T-helper 1 cell treated with Interleukin-12 subunit alpha and Interleukin-12 subunit beta and Interleukin-4 antibody, amounts not matched to agents 30 μg/mL and 1 μg/mL, for 36 hours (primary cell): Measurements from ENCODE around the gene GJA10.
"Not testable (repeated sequence)": the region's sequence is repeated elsewhere in the genome, so short reads cannot be mapped to it uniquely, and the experiment has no call there.

Experiments
- H3K27ac Mint-ChIP-seq: one replicate; pipeline ENCODE4 v1.8.0; 2021; ENCODE audit warnings: mild to moderate bottlenecking, mixed read lengths
- H3K27me3 Mint-ChIP-seq: one replicate; pipeline ENCODE4 v1.8.0; 2021; ENCODE audit warnings: low read depth, mixed read lengths
- H3K36me3 Mint-ChIP-seq: one replicate; pipeline ENCODE4 v1.8.0; 2021; ENCODE audit warnings: low read depth, mixed read lengths
- H3K4me1 Mint-ChIP-seq: one replicate; pipeline ENCODE4 v1.8.0; 2021; ENCODE audit warnings: low read depth, mixed read lengths
- H3K4me3 Mint-ChIP-seq: one replicate; pipeline ENCODE4 v1.8.0; 2021; ENCODE audit warnings: mild to moderate bottlenecking, moderate library complexity, mixed read lengths
- H3K9me3 Mint-ChIP-seq: one replicate; pipeline ENCODE4 v1.8.0; 2021; ENCODE audit warnings: mixed read lengths

The GJA10 gene

DNA sequence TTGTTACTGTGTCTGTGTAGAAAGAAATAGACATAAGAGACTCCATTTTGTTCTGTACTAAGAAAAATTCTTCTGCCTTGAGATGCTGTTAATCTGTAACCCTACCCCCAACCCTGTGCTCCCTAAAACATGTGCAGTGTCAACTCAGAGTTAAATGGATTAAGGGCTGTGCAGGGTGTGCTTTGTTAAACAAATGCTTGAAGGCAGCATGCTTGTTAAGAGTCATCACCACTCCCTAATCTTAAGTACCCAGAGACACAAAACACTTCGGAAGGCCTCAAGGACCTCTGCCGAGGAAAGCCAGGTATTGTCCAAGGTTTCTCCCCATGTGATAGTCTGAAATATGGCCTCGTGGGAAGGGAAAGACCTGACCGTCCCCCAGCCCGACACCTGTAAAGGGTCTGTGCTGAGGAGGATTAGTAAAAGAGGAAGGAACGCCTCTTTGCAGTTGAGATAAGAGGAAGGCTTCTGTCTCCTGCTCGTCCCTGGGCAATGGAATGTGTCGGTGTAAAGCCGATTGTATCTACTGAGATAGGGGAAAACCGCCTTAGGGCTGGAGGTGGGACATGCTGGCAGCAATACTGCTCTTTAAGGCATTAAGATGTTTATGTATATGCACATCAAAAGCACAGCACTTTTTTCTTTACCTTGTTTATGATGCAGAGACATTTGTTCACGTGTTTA lies 3.3 kb upstream of the GJA10 start:
- H3K4me1 Mint-ChIP-seq, H3K27ac Mint-ChIP-seq, H3K4me3 Mint-ChIP-seq, H3K36me3 Mint-ChIP-seq, H3K9me3 Mint-ChIP-seq: not testable (repeated sequence)
- H3K27me3 Mint-ChIP-seq, result peaks cover 37% of the 10 kb centered on the region

DNA sequence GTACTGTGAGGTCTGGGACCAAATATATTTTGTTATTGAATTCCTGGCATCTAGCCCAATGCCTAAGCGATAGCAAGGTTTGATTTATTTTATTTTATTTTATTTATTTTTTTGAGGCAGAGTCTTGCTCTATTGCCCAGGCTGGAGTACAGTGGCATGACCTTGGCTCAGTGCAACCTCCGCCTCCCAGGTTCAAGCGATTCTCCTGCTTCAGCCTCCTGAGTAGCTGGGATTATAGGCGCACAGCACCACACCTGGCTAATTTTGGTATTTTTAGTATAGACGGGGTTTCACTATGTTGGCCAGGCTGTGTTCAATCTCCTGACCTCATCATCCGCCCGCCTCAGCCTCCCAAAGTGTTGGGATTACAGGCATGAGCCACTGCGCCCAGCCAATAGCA lies 1.7 kb upstream of the GJA10 start:
- H3K4me1 Mint-ChIP-seq, H3K9me3 Mint-ChIP-seq, H3K4me3 Mint-ChIP-seq, H3K27ac Mint-ChIP-seq, H3K36me3 Mint-ChIP-seq: not testable (repeated sequence)
- peaks cover 42% of the 10 kb centered on the region for H3K27me3 Mint-ChIP-seq

DNA sequence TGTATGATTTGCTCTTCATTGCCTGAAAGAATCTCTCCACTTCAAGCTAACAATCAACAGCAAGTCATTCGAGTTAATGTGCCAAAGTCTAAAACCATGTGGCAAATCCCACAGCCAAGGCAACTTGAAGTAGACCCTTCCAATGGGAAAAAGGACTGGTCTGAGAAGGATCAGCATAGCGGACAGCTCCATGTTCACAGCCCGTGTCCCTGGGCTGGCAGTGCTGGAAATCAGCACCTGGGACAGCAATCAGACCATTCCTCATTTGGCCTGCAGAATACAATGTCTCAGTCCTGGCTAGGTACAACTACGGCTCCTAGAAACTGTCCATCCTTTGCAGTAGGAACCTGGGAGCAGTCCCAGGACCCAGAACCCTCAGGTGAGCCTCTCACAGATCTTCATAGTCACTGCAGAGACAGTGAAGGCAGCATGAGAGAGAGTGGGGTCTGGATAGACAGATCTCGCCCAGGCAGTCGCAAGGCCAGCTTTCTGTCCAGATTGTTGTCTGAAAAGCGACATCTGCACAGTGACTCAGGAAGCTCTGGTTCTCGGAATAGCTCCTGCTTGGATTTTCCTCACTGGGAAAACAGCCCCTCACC lies 1.1 kb downstream of the GJA10 start:
- Mint-ChIP-seq H3K27me3 (peaks cover 33% of the 10 kb centered on the region), H3K4me3 (no peak overlapping the region), H3K27ac (no peak overlapping the region), H3K4me1 (peaks cover 4% of the 10 kb centered on the region), H3K9me3 (no peaks in the 10 kb centered on the region), H3K36me3 (no peaks in the 10 kb centered on the region)

DNA sequence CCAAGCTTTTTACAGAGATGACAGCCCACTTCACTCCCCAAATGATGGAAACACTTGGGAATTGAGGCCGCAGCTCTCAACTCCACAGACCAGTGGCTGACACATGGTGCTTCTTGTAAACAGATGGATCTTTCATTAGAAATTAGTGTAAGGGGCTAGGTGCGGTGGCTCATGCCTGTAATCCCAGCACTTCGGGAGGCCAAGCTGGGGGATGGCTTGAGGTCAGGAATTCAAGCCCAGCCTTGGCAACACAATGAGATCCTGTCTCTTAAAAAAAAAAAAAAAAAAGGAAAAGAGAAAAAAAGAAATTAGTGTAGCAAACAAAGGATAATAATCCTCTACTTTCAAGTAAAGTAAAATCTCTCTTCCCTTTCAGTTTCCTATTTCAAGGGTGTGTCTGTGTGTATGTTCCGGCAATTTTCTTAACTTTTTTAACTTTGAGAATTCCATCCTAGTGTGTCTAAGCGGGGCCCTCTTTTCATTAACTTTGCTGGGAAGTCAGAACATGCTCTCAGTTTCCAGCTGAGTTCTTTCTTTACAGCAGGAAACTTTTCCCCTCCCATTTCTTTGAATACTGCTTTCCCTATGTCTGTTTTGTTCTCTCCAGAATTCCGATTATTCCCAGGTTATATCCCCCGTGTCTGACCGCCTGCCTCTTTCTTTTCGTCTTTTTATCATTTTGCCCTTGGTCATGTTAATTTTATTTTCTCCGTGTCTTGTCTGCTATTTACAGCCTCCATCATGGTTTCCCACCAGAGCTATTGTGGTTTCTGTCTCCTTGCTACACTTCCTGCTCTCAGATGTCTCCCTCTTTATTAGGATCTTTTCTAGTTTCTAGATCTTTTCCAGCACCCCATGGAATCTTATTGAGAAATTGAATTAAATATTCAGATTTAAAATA lies 16.0 kb downstream of the GJA10 start:
- H3K4me1 Mint-ChIP-seq, H3K36me3 Mint-ChIP-seq, H3K27ac Mint-ChIP-seq, H3K9me3 Mint-ChIP-seq: not testable (repeated sequence)
- Mint-ChIP-seq H3K27me3 (peaks cover 18% of the 10 kb centered on the region), H3K4me3 (peak overlapping the region; percentile 25)

DNA sequence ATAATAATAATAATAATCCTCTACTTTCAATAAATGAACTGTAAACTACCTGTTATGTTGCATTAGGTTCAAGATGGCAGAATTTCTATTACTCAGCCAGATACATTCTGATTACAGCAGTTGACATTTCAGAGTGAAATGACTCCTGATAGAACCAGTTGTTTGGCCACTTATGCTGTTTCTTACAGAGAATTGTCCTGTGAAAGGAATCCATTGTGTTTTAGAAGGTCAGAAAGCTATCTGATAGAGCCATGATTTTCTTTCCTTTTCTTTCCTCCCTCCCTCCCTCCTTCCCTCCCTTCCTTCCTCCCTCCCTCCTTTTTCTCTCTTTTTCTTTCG lies 16.6 kb downstream of the GJA10 start:
- no peaks in the 10 kb centered on the region for H3K36me3 Mint-ChIP-seq
- H3K4me1 Mint-ChIP-seq, result no peaks in the 10 kb centered on the region
- H3K4me3 Mint-ChIP-seq, result no peak overlapping the region
- H3K9me3 Mint-ChIP-seq, result peaks cover 3% of the 10 kb centered on the region
- peaks cover 14% of the 10 kb centered on the region for H3K27me3 Mint-ChIP-seq
- no peak overlapping the region for H3K27ac Mint-ChIP-seq

DNA sequence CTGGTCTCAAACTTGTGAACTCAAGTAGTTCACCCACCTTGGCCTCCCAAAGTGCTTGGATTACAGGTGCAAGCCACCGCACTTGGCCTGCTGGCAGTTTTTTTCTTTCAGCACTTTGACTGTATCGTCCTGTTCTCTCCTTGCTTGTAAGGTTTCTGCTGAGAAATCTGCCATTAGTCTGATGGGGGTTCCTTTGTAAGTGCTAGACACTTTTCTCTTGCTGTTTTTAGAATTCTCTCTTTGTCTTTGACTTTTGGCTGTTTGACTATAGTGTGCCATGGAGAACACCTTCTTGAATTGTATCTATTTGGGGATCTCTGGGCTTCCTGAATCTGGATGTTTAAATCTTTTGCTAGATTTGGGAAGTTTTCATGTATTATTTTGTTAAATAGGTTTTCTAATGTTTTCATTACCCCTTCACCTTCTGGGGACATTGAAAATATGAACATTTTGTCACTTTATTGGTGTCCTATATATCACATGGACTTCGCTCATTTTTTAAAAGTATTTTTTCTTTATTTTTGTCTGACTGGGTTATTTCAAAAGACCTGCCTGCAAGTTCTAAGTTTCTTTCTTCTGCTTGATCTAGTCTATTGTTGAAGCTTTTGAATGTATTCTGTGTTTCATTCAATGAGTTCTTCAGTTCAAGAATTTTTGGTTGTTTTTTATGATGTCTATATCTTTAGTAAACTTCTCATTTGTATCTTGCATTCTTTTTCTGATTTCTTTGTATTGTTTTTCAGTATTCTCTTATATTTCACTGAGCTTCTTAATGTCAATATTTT lies 22.1 kb downstream of the GJA10 start:
- H3K4me3 Mint-ChIP-seq, result no peak overlapping the region
- H3K9me3 Mint-ChIP-seq, result peaks cover 24% of the 10 kb centered on the region
- no peaks in the 10 kb centered on the region for H3K4me1 Mint-ChIP-seq
- H3K27me3 Mint-ChIP-seq, result peaks cover 11% of the 10 kb centered on the region
- H3K36me3 Mint-ChIP-seq, result peaks cover 8% of the 10 kb centered on the region
- no peak overlapping the region for H3K27ac Mint-ChIP-seq

DNA sequence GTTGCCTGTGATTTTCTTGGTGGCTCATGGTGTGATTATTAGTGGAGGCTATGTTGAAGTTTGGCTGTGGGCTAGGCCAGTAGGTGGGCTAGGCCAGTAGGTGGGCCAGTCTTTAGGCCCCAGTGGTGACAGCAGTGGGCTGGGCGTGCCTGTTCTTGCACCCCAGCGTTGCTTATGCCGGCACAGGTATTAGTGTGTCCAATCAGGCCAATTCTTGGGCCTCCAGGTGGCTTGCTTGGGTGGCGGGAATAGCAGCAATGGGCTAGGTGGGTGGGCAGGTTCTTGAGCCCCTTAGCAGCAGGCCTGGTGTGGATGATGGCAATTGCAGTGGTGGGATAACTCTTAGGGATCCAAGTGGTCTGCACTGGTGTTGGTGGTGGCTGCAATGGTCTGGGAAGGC lies 22.9 kb downstream of the GJA10 start:
- Mint-ChIP-seq H3K4me3 (no peak overlapping the region), H3K36me3 (peaks cover 8% of the 10 kb centered on the region), H3K27me3 (peaks cover 11% of the 10 kb centered on the region), H3K9me3 (peaks cover 24% of the 10 kb centered on the region), H3K4me1 (no peaks in the 10 kb centered on the region), H3K27ac (no peak overlapping the region)

DNA sequence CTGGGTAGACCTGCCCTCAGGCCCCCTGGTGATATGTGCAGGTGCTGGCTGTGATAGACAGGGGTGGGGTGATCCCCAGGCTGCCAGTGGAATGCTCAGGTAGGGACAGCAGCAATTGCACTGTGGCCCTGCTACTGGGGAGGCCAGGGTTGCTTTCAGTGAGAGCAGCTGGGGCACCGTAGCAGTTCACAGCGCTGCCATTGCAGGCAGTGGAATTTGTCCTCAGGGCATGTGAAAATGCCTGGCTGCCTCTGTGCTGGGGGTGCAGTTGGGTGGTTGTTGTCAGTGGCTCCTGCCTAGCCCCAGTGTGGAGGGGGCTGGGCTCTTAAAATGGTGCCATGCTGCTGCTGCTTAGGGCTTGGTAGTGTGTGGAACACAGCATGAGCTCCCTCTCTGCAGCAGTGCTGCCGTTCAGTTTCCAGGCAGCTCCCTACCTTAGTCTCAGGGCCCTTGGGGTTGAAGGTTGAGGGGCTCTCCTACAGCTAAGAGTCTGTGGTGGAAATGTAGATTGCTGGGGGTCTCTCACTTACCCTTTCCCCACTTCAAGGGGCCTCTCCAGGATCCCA lies 23.6 kb downstream of the GJA10 start:
- no peak overlapping the region for H3K4me3 Mint-ChIP-seq
- peaks cover 24% of the 10 kb centered on the region for H3K9me3 Mint-ChIP-seq
- no peak overlapping the region for H3K27ac Mint-ChIP-seq
- no peaks in the 10 kb centered on the region for H3K4me1 Mint-ChIP-seq
- H3K27me3 Mint-ChIP-seq, result peaks cover 11% of the 10 kb centered on the region
- H3K36me3 Mint-ChIP-seq, result peaks cover 8% of the 10 kb centered on the region

DNA sequence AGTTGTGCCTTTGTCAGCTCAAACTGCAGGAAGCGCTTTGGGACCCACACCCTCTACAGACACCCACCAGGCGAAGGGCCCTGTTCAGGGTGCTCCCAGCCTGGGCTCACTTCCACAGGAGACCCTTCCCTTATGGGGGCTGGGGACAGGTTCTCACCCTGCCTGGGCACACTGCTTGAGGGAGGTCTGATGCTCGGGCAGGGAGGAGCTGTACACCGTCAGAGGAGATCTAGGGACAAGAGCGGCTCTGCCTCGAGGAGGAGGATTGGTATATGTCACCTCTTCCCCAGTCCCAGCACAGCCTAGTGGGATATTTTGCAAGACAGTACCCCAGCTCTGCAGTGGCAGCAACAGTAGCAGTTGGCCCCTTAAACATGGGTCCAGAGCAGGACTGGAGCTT lies 26.9 kb downstream of the GJA10 start:
- H3K27me3 Mint-ChIP-seq, result peaks cover 6% of the 10 kb centered on the region
- H3K4me3 Mint-ChIP-seq, result no peak overlapping the region
- H3K27ac Mint-ChIP-seq, result peak overlapping the region; percentile 41
- peaks cover 3% of the 10 kb centered on the region for H3K4me1 Mint-ChIP-seq
- H3K36me3 Mint-ChIP-seq, result peaks cover 8% of the 10 kb centered on the region
- peaks cover 19% of the 10 kb centered on the region for H3K9me3 Mint-ChIP-seq

DNA sequence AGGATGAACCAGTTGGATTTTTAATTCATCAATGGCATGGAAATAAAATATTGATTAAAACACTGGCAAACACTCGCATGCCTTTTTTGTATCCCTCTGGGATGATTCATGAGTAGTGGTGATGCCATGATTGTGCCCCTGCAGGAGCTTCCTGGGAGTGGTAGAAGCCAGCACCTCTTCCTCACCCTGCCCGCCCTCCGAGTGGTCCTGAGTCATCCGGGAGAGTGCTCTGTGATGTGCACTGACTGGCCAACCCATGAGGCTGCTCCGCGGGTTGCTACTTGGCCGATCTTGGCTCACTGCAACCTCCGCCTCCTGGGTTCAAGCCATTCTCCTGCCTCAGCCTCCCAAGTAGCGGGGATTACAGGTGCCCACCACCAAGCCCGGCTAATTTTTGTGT lies 27.4 kb downstream of the GJA10 start:
- Mint-ChIP-seq H3K9me3 (peaks cover 14% of the 10 kb centered on the region), H3K27me3 (peaks cover 4% of the 10 kb centered on the region), H3K4me3 (no peak overlapping the region), H3K4me1 (peaks cover 4% of the 10 kb centered on the region), H3K36me3 (peaks cover 7% of the 10 kb centered on the region), H3K27ac (no peak overlapping the region)

DNA sequence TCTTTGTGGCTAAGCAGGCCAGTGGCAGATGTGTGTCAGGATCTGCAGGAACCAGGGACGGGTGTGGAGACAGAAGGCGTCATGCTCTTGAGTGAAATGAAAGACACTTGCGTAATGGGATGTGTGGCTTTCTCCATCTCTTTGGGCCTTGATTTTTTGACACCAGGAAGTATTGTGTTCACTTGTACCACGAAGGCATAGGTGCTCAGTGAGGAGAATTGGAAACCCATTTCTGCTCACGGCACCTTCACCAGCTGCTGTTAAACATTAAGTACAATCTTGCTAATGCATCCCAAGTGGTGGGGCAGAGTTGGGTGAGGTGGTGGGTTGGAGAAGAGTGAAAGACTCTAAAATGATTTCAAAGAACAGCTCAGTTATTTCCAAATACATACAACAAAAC lies 30.0 kb downstream of the GJA10 start:
- Mint-ChIP-seq H3K27ac (no peak overlapping the region), H3K36me3 (peaks cover 7% of the 10 kb centered on the region), H3K4me3 (no peak overlapping the region)

DNA sequence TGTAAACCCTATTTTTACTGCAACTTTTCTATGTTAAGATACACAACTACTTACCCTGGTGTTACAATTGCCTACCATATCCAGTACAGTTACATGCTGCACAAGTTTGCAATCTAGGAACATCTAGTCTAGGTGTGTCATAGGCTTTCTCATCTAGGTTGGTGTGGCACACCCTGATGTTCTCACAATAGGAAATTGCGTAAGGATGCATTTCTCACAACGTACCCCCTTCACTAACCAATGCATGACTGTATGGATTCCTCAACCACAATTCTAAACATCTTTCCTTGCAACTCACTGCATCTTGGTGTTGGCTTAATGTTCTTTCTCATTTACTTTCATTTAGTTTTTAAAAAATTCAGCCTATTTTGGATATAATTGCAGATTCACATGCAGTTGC lies 31.6 kb downstream of the GJA10 start:
- Mint-ChIP-seq H3K4me1 (peaks cover 16% of the 10 kb centered on the region), H3K27me3 (no peaks in the 10 kb centered on the region), H3K27ac (no peak overlapping the region), H3K9me3 (no peaks in the 10 kb centered on the region), H3K4me3 (no peak overlapping the region), H3K36me3 (peaks cover 9% of the 10 kb centered on the region)

More for the DNA sequence above, 30.0 kb downstream of the GJA10 start:
- H3K9me3 Mint-ChIP-seq, result no peaks in the 10 kb centered on the region
- H3K4me1 Mint-ChIP-seq, result peaks cover 11% of the 10 kb centered on the region
- no peaks in the 10 kb centered on the region for H3K27me3 Mint-ChIP-seq

DNA sequence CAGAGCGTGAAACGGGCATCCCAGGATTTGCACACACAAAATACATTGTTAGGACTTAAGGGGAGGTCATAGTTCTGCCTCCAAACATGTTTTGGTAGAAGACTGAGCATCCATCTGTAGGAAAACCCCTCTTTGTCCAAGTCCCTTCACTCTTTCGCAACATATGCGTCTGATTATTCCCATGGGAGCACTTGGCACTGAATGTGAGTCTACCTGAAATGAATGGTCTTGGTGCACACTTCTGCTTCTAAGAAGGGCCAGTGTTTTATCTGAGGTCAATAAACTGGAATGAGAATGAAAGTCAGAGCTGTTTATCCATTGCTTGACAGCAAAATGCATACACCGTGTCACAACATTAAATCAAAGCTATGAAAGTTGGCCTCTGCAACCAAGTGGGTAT lies 33.0 kb downstream of the GJA10 start:
- Mint-ChIP-seq H3K27me3 (no peaks in the 10 kb centered on the region), H3K4me1 (peaks cover 16% of the 10 kb centered on the region), H3K9me3 (no peaks in the 10 kb centered on the region), H3K36me3 (peaks cover 16% of the 10 kb centered on the region), H3K27ac (no peak overlapping the region), H3K4me3 (no peak overlapping the region)

DNA sequence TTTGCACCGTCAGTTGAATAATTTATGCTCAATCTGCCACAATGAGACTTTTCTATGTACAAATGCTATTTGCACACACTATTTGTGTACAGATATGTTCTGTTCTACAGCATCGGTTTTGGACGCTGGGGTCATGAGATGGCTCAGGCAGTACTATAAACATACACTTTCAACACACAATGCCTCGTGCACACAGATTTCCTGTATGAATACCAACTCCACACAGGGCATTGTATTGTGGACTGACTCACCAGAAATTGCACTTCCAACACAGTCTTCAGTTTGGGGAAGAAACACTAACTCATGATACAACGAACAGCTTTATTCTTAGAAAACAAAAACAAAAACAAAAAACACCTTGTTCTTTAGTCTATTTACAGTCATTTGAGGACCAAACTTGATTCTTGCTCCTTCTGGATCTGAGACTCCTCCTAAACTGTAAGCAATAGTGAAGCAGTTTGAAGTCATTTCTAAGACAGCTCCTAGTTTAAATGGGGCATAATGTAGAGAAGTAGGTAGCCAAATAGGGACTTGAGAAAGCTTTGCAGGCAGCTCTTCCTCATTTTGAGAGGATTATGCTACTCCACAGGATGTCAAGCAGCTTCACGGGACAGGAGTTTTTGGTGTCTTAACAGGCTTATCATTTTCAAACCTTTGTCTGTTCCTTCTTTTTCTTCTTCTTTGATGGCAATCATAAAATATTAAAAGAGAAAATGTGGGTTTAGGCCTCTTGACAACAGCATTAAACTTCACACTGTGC lies 33.7 kb downstream of the GJA10 start:
- H3K4me1 Mint-ChIP-seq, result peaks cover 16% of the 10 kb centered on the region
- no peak overlapping the region for H3K4me3 Mint-ChIP-seq
- no peak overlapping the region for H3K27ac Mint-ChIP-seq
- no peaks in the 10 kb centered on the region for H3K27me3 Mint-ChIP-seq
- no peaks in the 10 kb centered on the region for H3K9me3 Mint-ChIP-seq
- H3K36me3 Mint-ChIP-seq, result peaks cover 17% of the 10 kb centered on the region
